HepG2 (cell line): ENCODE data around the gene KLF7. TPM values are rescaled to one million over a fixed set of nuclear protein-coding genes. Genes with fewer than 3 reads are reported as not detected.

Source experiments
- ATAC-seq: fragments of 200-7000 bp; cut with Tn5 transposase; 3 replicates; pipeline ENCODE4 v1.9.1; 2020; ENCODE audit warnings: mild to moderate bottlenecking, moderate library complexity
- BruUV-seq: library from RNA; stranded (reverse); fragments of 400-500 nt; replicated peaks from 2 replicates; lab custom pipeline; 2021; lab: Mats Ljungman, UMichigan
- CTCF ChIA-PET: fragments of 300-600 bp; formaldehyde crosslinking; extraction: SDS; loops from one replicate; lab custom pipeline; 2021; ENCODE audit warnings: low total read pairs, inconsistent platforms, low intra/inter-chr PET ratio; lab: Yijun Ruan, JAX
- POLR2A ChIA-PET: fragments of 350-600 bp; sonication (Branson Sonifier 250); formaldehyde crosslinking; loops from one replicate; lab custom pipeline; 2020; ENCODE audit warnings: antibody characterized with exemption, inconsistent platforms; lab: Yijun Ruan, JAX
- DNase-seq: peaks from one replicate; pipeline ENCODE4 v3.0.0-alpha.2; 2015; ENCODE audit warnings: low spot score
- FAIRE-seq: peaks from 3 replicates; lab custom pipeline; 2011; peaks lifted over from hg19 to GRCh38; lab: Jason Lieb, UNC
- H2AFZ ChIP-seq: one replicate; pipeline ENCODE4 v1.6.1; 2011; ENCODE audit warnings: low read length, inconsistent platforms
- H3K27ac ChIP-seq: fragments of 300-600 bp; 3 replicates; pipeline ENCODE4 v1.8.0; 2011; ENCODE audit warnings: mixed run types, mild to moderate bottlenecking, mixed read lengths, low read length, inconsistent platforms; ENCODE audit not compliant: insufficient read depth; ENCODE audit errors: extremely low read length
- H3K27me3 ChIP-seq, 2 experiments: fragments of 200-600 bp in 1 of 2; 2 replicates in 1 of 2; 3 replicates in 1 of 2; pipeline versions ENCODE4 v1.6.0 to v1.8.0; 2011; ENCODE audit warnings: low read length in 2 of 2, mild to moderate bottlenecking in 2 of 2, moderate library complexity in 2 of 2, inconsistent platforms in 1 of 2; ENCODE audit not compliant: insufficient read depth in 2 of 2, control insufficient read depth in 1 of 2
- H3K36me3 ChIP-seq, 2 experiments: fragments of 200-600 bp in 1 of 2; replicated peaks in 1 of 2; 2 replicates in 1 of 2; 3 replicates in 1 of 2; pipeline versions ENCODE4 v1.5.1 to v1.8.0; 2011; ENCODE audit warnings: low read length in 2 of 2, inconsistent platforms in 1 of 2; ENCODE audit not compliant: insufficient read depth in 2 of 2, control insufficient read depth in 1 of 2
- H3K4me1 ChIP-seq: 2 replicates; pipeline ENCODE4 v1.5.1; 2012; ENCODE audit warnings: low read length, inconsistent platforms; ENCODE audit not compliant: insufficient read depth
- H3K4me2 ChIP-seq: 2 replicates; pipeline ENCODE4 v1.6.0; 2011; ENCODE audit warnings: low read depth, low read length, inconsistent platforms
- H3K4me3 ChIP-seq, 3 experiments: fragments of 200-600 bp in 1 of 3; sonication (generic), shearing (Covaris generic) in 1 of 3; replicated peaks in 1 of 3; 2 replicates each; pipeline ENCODE4 v1.5.1; 2011 to 2016; ENCODE audit warnings: low read length in 3 of 3, inconsistent platforms in 2 of 3, low read depth in 2 of 3, mild to moderate bottlenecking in 2 of 3, control low read depth in 1 of 3, mixed read lengths in 1 of 3; ENCODE audit not compliant: insufficient read depth in 1 of 3
- H3K79me2 ChIP-seq: one replicate; pipeline ENCODE4 v1.6.1; 2011; ENCODE audit warnings: low read length, inconsistent platforms; ENCODE audit not compliant: insufficient read depth
- H3K9ac ChIP-seq: 2 replicates; pipeline ENCODE4 v1.6.0; 2011; ENCODE audit warnings: mild to moderate bottlenecking, low read depth, low read length, inconsistent platforms; ENCODE audit not compliant: insufficient read depth
- H3K9me3 ChIP-seq: 2 replicates; pipeline ENCODE4 v1.5.1; 2012; ENCODE audit warnings: mild to moderate bottlenecking, low read length
- H4K20me1 ChIP-seq: 2 replicates; pipeline ENCODE4 v1.6.0; 2011; ENCODE audit warnings: inconsistent platforms, mild to moderate bottlenecking, low read length, moderate library complexity; ENCODE audit not compliant: insufficient read depth
- DZIP1 ChIP-seq: sonication (generic); formaldehyde crosslinking; IDR thresholded peaks from 2 replicates; pipeline ENCODE4 v1.5.0; 2020; ENCODE audit warnings: mild to moderate bottlenecking, missing genetic modification reagents
- FOXP4 ChIP-seq: sonication (generic); formaldehyde crosslinking; IDR thresholded peaks from 2 replicates; pipeline ENCODE4 v1.4.0; 2020; ENCODE audit warnings: missing genetic modification reagents
- ZFP90 ChIP-seq: sonication (generic); formaldehyde crosslinking; IDR thresholded peaks from 2 replicates; pipeline ENCODE4 v1.8.0; 2022; ENCODE audit warnings: missing genetic modification reagents, mild to moderate bottlenecking, inconsistent platforms, borderline replicate concordance
- ZGPAT ChIP-seq: IDR thresholded peaks from 2 replicates; pipeline ENCODE4 v1.6.1; 2016; ENCODE audit warnings: mild to moderate bottlenecking
- ZNF331 ChIP-seq: sonication (generic); formaldehyde crosslinking; IDR thresholded peaks from 2 replicates; pipeline ENCODE4 v1.4.0; 2020; ENCODE audit warnings: missing genetic modification reagents
- WGBS: methylation state at CpG from one replicate; pipeline ENCODE4 v1.1.6; 2017; ENCODE audit warnings: low lambda C conversion rate; 5-methylcytosine and 5-hydroxymethylcytosine counted together
- in situ Hi-C: cut with HindIII; loops from 2 replicates; pipeline ENCODE4 v1.10.0; 2017; ENCODE audit warnings: low pct_unique_long_range_greater_than_20kb; ENCODE audit not compliant: extremely low pct_ligation_motif_present
- intact Hi-C: fragments of 100-400 bp; cut with micrococcal nuclease; formaldehyde crosslinking; loops from one replicate; pipeline ENCODE4 v1.10.0; 2022; ENCODE audit not compliant: unreplicated experiment
- polyA plus RNA-seq, 8 experiments: library from polyadenylated mRNA; depleted of rRNA in 3 of 8; stranded (reverse) in 7 of 8; unstranded in 1 of 8; fragments of >200 nt; fragmentation: Illumina TruSeq in 4 of 8; extraction: Trizol in 4 of 8; gene quantifications; 2 replicates each; pipeline versions ENCODE4 v1.2.1 to v1.2.3, GENCODE V29; 2011 to 2016; ENCODE audit warnings: low read depth in 4 of 8, missing spikeins in 1 of 8, mixed read lengths in 1 of 8; ENCODE audit not compliant: insufficient read depth in 1 of 8
- total RNA-seq, 5 experiments: library from RNA; depleted of rRNA; stranded (reverse); fragments of >200 nt; fragmentation: Illumina TruSeq; extraction: Trizol; gene quantifications; 2 replicates each; pipeline ENCODE4 v1.2.3, GENCODE V29; 2016; ENCODE audit warnings: low read depth in 1 of 5

Gene KLF7
- total and polyA plus RNA-seq, 2 of the 13 experiments (the other 11 are each of a cell fraction or from before 2014, with no cell fraction given) = 2.6 to 5.4 TPM

- no peak for TF ChIP-seq ZNF331 (CRISPR knock-in tag)
- no peak for TF ChIP-seq ZFP90 (CRISPR knock-in tag)
- no peak for TF ChIP-seq FOXP4 (CRISPR knock-in tag)
- TF ChIP-seq DZIP1 (CRISPR knock-in tag) = no peak
- TF ChIP-seq ZGPAT (CRISPR knock-in tag) = no peak
- TF ChIP-seq, all 625 proteins: peak for 0
- no peaks in the 10 kb centered on the region for H3K79me2 ChIP-seq
- no peak overlapping the region for H3K9ac ChIP-seq
- 86% methylated on average over 4 of the region's 4 CpGs for WGBS
- H3K9me3 ChIP-seq = no peaks in the 10 kb centered on the region
- no peak overlapping the region for H3K4me2 ChIP-seq
- intact Hi-C loops (no loop called here), in situ Hi-C loops (no loop called here)
- DNase-seq (no peak), FAIRE-seq (no peak), ATAC-seq (no peak)
- H3K27me3 ChIP-seq = no peaks in the 10 kb centered on the region
- H3K4me3 ChIP-seq = no peak overlapping the region
- ChIA-PET POLR2A (no interaction called here), CTCF (no interaction called here)
- BruUV-seq = no TSS peak
- no peak overlapping the region for H3K27ac ChIP-seq
- no peaks in the 10 kb centered on the region; the same call in 1 of the 2 replicates for H3K4me1 ChIP-seq
- H2AFZ ChIP-seq = no peak overlapping the region
- no peaks in the 10 kb centered on the region for H4K20me1 ChIP-seq
- no peaks in the 10 kb centered on the region; a peak in 1 of 5 replicates for H3K36me3 ChIP-seq
These were observed 54.0 kb downstream of the KLF7 start for GRCh38 chr2:207111757-207112156.
